MCF 10A (cell line): Measurements from ENCODE around the gene CASTOR2. TPM values are rescaled to one million over a fixed set of nuclear protein-coding genes. Genes with fewer than 3 reads are reported as not detected.

ENCODE experiments used
- BruUV-seq: library from RNA; stranded (reverse); fragments of 400-500 nt; replicated peaks from 2 replicates; lab custom pipeline; 2021; lab: Mats Ljungman, UMichigan
- CTCF ChIA-PET: fragments of 300-600 bp; sonication (Branson Sonifier 250); formaldehyde crosslinking; extraction: SDS; loops from one replicate; lab custom pipeline; 2021; ENCODE audit warnings: antibody characterized with exemption, inconsistent platforms; lab: Yijun Ruan, JAX
- POLR2A ChIA-PET: fragments of 300-600, 350-650 bp; sonication (Branson Sonifier 250); formaldehyde crosslinking; extraction: SDS; loops from one replicate; lab custom pipeline; 2020; ENCODE audit warnings: antibody characterized with exemption, inconsistent platforms; lab: Yijun Ruan, JAX
- DNase-seq: peaks from one replicate; pipeline ENCODE4 v3.0.0-alpha.2; 2018; ENCODE audit not compliant: unreplicated experiment
- H3K27ac Mint-ChIP-seq: one replicate; pipeline ENCODE4 v1.8.0; 2022; ENCODE audit warnings: mild to moderate bottlenecking, low read depth, mixed read lengths; ENCODE audit not compliant: unreplicated experiment
- H3K27me3 Mint-ChIP-seq: one replicate; pipeline ENCODE4 v1.8.0; 2022; ENCODE audit warnings: mixed read lengths; ENCODE audit not compliant: insufficient read depth, unreplicated experiment
- H3K36me3 Mint-ChIP-seq: one replicate; pipeline ENCODE4 v1.8.0; 2022; ENCODE audit warnings: mild to moderate bottlenecking, moderate library complexity, mixed read lengths; ENCODE audit not compliant: insufficient read depth, unreplicated experiment
- H3K4me1 Mint-ChIP-seq: one replicate; pipeline ENCODE4 v1.8.0; 2022; ENCODE audit warnings: mixed read lengths; ENCODE audit not compliant: insufficient read depth, unreplicated experiment
- H3K4me3 Mint-ChIP-seq: one replicate; pipeline ENCODE4 v1.8.0; 2022; ENCODE audit warnings: mild to moderate bottlenecking, moderate library complexity, mixed read lengths; ENCODE audit not compliant: unreplicated experiment
- H3K9me3 Mint-ChIP-seq: one replicate; pipeline ENCODE4 v1.8.0; 2022; ENCODE audit warnings: mixed read lengths; ENCODE audit not compliant: unreplicated experiment
- intact Hi-C: fragments of 100-400 bp; cut with micrococcal nuclease; formaldehyde crosslinking; loops from 2 replicates; pipeline ENCODE4 v1.14.1; 2022
- total RNA-seq: library from RNA; stranded (reverse); gene quantifications from 2 replicates; pipeline ENCODE4 v1.2.3, GENCODE V29; 2022
- TF ChIP-seq, protein P1 (sequence below): fragments of 200-600 bp; IDR thresholded peaks from one replicate; pipeline ENCODE4 v1.8.0; 2022; ENCODE audit warnings: antibody characterized with exemption, mild to moderate bottlenecking; ENCODE audit not compliant: unreplicated experiment

Gene CASTOR2
- total RNA-seq, 1 experiment from 2014 or later, result 2.2 TPM

DNA sequence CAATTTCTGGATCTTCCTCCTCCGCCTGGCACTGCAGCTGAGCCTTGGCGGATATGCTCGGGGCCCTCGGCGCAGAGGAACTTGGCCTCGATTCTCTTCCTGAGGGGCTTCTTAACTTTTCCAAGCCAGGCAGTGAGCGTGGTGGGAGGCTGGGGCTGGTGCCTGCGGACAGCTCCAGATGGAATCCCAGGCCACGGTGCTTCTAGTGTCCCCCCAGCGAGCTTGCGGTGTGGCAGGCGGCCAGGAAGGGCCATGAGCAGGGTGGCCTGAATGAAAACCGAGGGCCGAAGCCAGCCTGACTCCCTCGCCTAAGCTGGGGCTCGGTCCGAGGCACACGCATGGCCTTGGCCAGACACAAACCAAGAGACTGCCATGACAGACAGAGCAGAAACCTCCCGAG, 77.8 kb downstream of the CASTOR2 start:
- ChIA-PET POLR2A (interaction anchor here (1.1 kb wide), 1 partner anchor 14 kb away, joined by 3 read pairs; no protein-coding TSS in a partner anchor), CTCF (no interaction called here)
- BruUV-seq, result no TSS peak
- Mint-ChIP-seq H3K27me3 (no peaks in the 10 kb centered on the region), H3K4me1 (peaks cover 12% of the 10 kb centered on the region), H3K27ac (no peak overlapping the region), H3K36me3 (peaks cover 23% of the 10 kb centered on the region), H3K4me3 (no peak overlapping the region), H3K9me3 (no peaks in the 10 kb centered on the region)
- no peak for DNase-seq
- TF ChIP-seq, protein P1, sequence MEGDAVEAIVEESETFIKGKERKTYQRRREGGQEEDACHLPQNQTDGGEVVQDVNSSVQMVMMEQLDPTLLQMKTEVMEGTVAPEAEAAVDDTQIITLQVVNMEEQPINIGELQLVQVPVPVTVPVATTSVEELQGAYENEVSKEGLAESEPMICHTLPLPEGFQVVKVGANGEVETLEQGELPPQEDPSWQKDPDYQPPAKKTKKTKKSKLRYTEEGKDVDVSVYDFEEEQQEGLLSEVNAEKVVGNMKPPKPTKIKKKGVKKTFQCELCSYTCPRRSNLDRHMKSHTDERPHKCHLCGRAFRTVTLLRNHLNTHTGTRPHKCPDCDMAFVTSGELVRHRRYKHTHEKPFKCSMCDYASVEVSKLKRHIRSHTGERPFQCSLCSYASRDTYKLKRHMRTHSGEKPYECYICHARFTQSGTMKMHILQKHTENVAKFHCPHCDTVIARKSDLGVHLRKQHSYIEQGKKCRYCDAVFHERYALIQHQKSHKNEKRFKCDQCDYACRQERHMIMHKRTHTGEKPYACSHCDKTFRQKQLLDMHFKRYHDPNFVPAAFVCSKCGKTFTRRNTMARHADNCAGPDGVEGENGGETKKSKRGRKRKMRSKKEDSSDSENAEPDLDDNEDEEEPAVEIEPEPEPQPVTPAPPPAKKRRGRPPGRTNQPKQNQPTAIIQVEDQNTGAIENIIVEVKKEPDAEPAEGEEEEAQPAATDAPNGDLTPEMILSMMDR, result no peak
- intact Hi-C loops, result no loop called here

DNA sequence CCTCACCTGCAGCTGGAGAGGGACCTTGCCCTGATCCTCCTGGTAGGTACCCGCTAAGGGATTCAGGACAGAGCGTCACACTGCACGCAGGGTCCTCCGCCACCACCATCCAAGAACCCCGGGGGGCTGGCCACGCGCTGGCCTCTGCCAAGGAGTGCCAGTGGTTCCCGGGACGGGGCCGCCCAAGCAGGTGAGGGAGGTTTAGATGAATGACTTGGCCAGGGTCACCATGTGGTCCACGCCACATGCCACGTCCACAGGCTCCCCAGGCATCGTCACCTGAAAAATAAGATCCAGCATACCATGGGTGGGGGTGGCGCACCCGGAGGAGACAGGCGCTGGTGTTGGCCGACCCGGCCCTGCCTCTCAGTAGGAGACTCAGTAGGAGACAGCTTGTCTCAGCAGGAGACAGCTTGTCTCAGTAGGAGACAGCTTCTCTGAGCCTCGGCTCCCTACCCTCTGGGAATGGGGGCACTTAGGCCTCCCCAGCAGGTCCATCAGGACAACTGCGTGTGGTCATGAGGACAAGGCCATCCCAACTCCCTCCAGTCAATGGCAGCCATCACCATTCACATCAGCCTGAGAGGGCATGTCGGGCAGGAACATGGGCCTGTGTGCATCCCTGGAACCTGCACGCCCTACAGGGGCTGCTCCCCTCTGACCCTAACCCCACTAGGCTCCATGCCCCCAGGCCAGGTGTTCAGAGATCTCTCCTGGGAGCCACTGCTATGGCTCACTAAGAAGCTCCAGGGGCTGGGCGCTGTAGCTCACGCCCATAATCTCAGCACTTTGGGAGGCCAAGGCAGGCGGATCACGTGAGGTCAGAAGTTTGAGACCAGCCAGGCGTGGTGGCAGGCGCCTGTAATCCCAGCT, 78.6 kb downstream of the CASTOR2 start:
- BruUV-seq, result no TSS peak
- ChIA-PET CTCF (no interaction called here), POLR2A (interaction anchor here (0.7 kb wide), 1 partner anchor 14 kb away, joined by 3 read pairs; no protein-coding TSS in a partner anchor)

DNA sequence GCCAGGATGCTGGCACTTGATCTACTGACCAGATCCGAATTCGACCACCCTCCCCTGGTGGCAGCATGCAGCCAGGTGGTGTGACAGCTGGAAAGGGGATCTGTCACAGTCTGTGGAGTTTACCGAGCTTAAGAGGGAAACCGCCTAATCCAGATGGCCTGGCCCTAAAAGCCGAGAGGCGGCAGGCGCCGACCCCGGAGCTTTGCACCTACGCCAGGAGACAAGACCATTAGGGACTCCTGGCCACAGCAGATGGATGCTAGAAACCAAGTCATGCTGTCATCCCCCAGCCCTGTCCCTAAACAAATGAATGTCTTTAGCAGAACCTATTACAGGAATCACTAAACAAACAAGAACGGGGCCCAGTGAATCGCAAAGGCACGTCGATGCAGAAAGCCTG, 81.4 kb downstream of the CASTOR2 start:
- TF ChIP-seq, protein P1, result no peak
- POLR2A ChIA-PET, result no interaction called here
- no peak for DNase-seq
- no TSS peak for BruUV-seq
- intact Hi-C loops, result no loop called here
- Mint-ChIP-seq H3K36me3 (peaks cover 46% of the 10 kb centered on the region), H3K4me1 (no peaks in the 10 kb centered on the region), H3K4me3 (no peak overlapping the region), H3K27me3 (no peaks in the 10 kb centered on the region), H3K27ac (no peak overlapping the region), H3K9me3 (no peaks in the 10 kb centered on the region)
- CTCF ChIA-PET, result interaction anchor here (0.6 to 1.0 kb wide), 4 partner anchors 8 to 674 kb away, joined by 3 read pairs; no protein-coding TSS in a partner anchor

More for the DNA sequence above, 78.6 kb downstream of the CASTOR2 start:
- no peaks in the 10 kb centered on the region for H3K27me3 Mint-ChIP-seq
- no peak overlapping the region for H3K4me3 Mint-ChIP-seq
- H3K27ac Mint-ChIP-seq, result no peak overlapping the region
- intact Hi-C loops, result no loop called here
- TF ChIP-seq, protein P1, result no peak
- H3K36me3 Mint-ChIP-seq, result peaks cover 23% of the 10 kb centered on the region
- no peaks in the 10 kb centered on the region for H3K9me3 Mint-ChIP-seq
- H3K4me1 Mint-ChIP-seq, result peaks cover 12% of the 10 kb centered on the region
- no peak for DNase-seq
